ENCODE results near the gene KMT2C. TPM values are rescaled to one million over a fixed set of nuclear protein-coding genes. Genes with fewer than 3 reads are reported as not detected.

KMT2C gene
- total RNA-seq, 2 donors from 2014 or later = 78.8 to 88.9 TPM

DNA sequence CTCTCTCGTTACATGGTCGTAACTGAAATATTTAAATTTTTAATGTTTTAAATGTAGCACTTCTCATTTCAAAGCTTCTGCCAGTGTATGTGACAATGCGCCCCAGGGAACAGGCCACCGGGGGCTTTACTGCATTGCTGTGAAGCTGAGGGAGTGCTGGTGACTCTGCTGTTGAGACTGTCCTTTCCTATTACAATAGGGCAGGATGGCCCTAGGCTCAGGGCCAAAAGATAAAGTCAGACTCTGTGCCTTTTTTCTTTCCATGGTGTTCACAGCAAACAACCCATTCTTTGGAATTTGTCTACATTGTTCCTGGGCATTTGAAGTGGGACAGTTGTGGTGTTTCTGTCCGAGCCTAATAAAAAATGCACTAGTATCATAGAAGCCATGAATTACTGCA is 303.0 kb downstream of the KMT2C start:
- intact Hi-C loops (cut with DNase I) = no loop called here
- no peak for DNase-seq (ENCODE audit: low spot score)

- intact Hi-C loops (cut with DNase I) = loop anchor here in 1 of 2 donors (2.0 kb wide), 1 partner anchor 39 kb away; no protein-coding TSS in a partner anchor
These were observed 303.8 kb downstream of the KMT2C start for GRCh38 chr7:152131981-152132494.

GRCh38 chr7:152130658-152131590 is 304.9 kb downstream of the KMT2C start:
- intact Hi-C loops (cut with DNase I) = loop anchor here in 1 of 2 donors (2.0 kb wide), 1 partner anchor 38 kb away; no protein-coding TSS in a partner anchor
- DNase-seq (ENCODE audit: low spot score) = no peak

More at GRCh38 chr7:152131981-152132494, 303.8 kb downstream of the KMT2C start:
- no peak for DNase-seq (ENCODE audit: low spot score)

DNA sequence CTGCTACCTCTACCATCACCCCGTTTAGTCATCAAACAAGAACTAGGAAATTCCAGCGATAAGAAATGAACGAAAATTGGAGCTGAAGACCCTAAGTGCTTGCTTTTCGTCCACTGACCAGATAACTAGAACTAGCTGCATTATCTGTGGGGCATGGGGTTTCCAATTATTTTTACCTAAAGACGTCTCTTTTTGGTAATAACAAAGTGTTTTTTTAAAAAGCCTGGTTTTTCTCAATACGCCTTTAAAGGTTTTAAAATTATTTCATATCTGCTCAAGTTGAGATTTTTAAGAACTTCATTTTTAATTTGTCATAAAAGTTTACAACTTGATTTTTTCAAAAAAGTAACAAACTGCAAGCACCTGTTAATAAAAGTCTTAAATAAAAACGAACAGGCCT is 306.1 kb downstream of the KMT2C start:
- intact Hi-C loops (cut with DNase I) = loop anchor here in 1 of 2 donors (2.0 kb wide), 1 partner anchor 37 kb away; no protein-coding TSS in a partner anchor

DNA sequence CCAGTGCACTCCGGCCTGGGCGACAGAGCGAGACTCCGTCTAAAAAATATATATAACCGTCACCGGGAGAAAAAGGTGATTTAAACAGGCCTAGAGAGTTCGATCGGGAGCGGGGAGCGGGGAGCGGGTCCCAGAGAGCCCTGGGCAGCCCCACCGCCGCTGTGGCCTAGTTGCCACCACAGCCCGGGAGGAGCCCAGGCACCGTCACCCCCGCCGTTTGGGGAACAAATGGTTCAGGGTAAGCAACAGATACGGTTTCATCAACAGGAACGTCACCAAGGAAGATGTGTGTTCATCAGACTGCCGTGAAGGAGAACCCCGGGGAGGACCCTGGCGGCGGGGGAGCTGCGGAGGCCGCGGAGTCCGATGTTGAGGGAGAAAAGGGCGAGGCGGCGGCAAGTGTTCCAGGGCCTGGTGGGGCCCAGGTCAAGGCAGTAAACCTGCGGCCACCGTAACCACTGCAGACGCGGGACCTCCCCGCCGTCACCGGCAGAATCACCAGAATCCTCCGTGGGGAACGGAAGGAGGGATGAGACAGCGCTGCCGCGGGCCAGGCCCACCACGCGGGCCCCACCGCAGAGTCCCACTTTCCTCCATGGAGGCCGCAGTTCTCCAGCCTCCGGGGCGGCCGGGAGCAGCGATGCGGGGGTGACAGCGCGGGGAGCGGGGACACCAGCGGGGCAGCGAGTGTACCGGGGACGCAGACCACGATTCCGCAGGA is 306.9 kb downstream of the KMT2C start:
- intact Hi-C loops (cut with DNase I) = no loop called here
- DNase-seq (ENCODE audit: low spot score) = no peak

More for the DNA sequence above, 306.1 kb downstream of the KMT2C start:
- no peak for DNase-seq (ENCODE audit: low spot score)

- no peak for DNase-seq (ENCODE audit: low spot score)
- intact Hi-C loops (cut with DNase I) = no loop called here
These were observed 307.6 kb downstream of the KMT2C start for GRCh38 chr7:152128252-152128651.

- DNase-seq (ENCODE audit: low spot score) = no peak
- intact Hi-C loops (cut with DNase I) = no loop called here
These were observed 308.6 kb downstream of the KMT2C start for GRCh38 chr7:152127229-152127628.

DNA sequence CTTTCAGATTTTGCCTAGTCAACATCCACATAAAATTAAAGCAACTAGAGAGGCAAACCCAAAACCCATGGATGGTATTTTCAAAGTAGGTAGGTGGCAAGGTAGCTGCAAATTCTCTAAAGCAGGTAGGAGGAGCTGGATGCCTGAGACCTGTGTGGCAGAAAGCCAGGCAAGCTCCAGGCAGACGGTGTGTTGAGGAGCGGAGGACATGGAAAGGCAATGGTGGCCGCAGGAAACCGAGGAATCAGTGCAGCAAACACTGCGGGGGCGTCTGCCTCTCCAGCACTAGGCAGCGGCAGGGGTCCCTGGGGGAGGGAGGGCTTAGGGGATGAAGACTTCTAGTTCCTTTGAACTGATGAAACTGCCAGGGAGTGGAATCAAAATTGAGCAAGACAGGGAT is 309.1 kb downstream of the KMT2C start:
- intact Hi-C loops (cut with DNase I) = no loop called here
- no peak for DNase-seq (ENCODE audit: low spot score)

DNA sequence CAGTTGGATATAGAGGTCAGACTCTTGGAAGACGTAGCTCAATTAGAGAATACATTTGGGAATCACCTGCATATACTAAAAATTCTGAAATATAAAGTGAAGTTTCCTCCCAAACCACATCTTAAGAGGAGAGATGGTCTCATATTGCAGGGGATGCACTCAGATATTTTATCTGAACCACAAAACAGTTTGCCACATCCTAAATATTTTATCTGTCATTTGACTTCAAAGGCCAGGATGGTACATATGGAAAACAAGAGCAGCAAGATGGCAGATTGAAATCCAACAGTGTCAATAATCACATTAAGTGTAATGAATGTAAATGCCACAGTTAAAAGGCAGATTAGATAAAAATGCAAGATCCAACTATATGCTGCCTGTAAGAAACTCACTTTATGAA is 313.3 kb downstream of the KMT2C start:
- intact Hi-C loops (cut with DNase I) = no loop called here
- DNase-seq (ENCODE audit: low spot score) = no peak

- no peak for DNase-seq (ENCODE audit: low spot score)
- intact Hi-C loops (cut with DNase I) = no loop called here
These were observed 314.4 kb downstream of the KMT2C start for GRCh38 chr7:152121432-152121831.

DNA sequence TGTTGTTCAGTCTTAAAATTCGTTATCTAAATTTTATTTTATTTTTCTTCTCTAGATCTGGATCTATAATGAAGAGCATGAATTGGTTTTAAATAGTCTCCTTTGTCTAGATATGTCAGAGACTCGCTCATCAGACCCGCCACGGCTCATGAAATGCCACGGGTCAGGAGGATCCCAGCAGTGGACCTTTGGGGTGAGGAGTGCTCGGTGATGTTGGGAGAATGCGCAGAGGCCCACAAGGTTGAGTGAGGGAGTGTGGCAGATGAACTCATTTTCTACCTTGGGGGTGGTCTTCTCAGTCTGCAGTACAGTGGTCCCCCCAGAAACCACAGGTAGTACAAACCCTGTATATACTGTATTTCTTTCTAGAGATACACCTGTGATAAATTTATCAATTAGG is 315.0 kb downstream of the KMT2C start:
- intact Hi-C loops (cut with DNase I) = no loop called here
- no peak for DNase-seq (ENCODE audit: low spot score)

DNA sequence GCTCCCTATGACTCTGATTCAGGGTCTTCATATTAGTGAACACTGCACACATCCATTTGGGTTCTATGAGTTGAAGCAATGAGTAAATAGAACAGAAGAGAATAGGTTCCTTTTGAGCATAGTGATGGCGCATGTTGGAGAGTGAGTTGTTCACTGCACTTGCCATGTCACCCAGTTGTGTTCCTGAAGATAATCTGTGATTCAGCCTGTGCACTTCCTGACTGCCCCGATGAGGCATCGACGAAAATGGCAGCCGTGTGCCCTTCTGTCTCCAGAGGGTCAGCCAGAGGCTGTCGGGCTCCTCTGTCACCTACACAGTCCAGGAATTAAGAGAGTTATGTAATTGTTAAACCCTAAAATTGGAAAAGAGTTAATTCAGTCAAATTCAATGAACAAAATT is 315.6 kb downstream of the KMT2C start:
- no peak for DNase-seq (ENCODE audit: low spot score)
- intact Hi-C loops (cut with DNase I) = no loop called here

GRCh38 chr7:152117356-152117755 is 318.4 kb downstream of the KMT2C start:
- intact Hi-C loops (cut with DNase I) = no loop called here
- DNase-seq (ENCODE audit: low spot score) = no peak

DNA sequence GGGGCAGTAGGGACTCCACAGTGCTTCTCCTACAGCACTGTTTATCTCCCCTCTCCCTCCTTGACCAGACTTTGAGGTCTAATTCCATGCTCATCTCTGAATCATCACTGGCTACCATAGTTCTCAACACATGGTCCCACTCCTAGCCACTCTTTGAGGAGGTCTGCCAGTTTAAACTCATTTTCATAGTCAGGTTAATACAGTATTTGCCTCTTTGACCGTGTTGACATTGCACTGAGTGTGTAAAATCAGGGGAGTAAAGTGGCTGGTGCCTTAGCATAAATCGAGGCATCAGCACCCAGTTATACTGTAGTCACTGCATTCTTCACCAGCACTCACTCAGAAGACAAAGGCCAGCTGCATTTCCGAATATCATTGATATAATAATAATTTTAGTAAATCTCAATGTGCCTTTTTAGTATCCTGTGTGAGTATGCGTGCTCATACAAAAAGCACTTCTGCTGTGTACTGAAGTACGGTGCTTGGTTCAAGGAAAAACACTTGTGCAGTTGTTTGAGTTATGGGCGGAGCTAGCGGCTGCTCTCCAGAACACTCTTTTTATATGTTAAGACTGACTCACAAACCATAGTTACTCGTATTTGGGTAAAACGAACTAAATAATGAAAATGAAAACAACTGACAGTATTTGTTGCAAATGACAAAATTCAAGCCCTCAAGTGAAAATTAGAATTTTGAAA is 320.6 kb downstream of the KMT2C start:
- intact Hi-C loops (cut with DNase I) = no loop called here
- no peak for DNase-seq (ENCODE audit: low spot score)

DNA sequence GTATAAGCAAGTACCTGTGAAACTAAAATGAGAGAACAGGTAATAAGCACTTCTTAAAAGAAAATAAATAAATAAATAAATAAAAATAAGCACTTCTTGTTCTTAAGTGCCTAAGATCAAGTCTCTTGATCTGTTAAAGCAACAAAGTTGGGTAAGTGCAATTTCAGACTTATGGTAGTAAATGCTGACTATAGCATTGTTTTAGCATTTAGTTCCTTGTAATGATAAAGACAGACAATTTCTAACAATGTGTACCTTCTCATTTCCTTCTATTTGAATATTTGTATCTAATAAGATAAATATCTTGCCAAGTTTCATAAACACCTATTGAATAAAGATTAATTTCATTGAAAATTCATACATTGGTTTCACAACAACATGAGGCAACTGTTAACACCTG is 323.0 kb downstream of the KMT2C start:
- DNase-seq (ENCODE audit: low spot score) = no peak
- intact Hi-C loops (cut with DNase I) = no loop called here

GRCh38 chr7:152108359-152108758 is 327.4 kb downstream of the KMT2C start:
- no peak for DNase-seq (ENCODE audit: low spot score)
- intact Hi-C loops (cut with DNase I) = no loop called here

- DNase-seq (ENCODE audit: low spot score) = no peak
These were observed 327.9 kb downstream of the KMT2C start for GRCh38 chr7:152107945-152108344.

GRCh38 chr7:152106990-152107389 is 328.8 kb downstream of the KMT2C start:
- DNase-seq (ENCODE audit: low spot score) = no peak
- intact Hi-C loops (cut with DNase I) = no loop called here

More at GRCh38 chr7:152107945-152108344, 327.9 kb downstream of the KMT2C start:
- intact Hi-C loops (cut with DNase I) = no loop called here

DNA sequence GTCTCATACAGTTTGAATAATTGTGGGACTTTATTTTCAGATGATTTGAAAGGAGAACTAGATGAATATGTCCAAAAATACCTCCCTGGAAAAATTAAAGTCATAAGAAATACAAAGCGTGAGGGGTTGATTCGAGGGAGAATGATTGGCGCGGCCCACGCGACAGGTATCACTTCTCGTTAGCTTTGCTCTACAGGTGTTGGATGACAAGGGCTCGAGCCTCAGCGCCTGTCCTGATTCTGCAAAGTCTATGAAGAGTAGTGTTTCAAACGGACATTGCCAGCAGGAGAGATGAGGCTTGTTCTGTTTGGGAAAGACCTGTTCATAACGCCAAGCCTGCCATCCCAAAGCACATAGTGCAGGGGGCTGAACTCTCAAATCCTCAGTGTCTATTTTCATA is 330.6 kb downstream of the KMT2C start:
- no peak for DNase-seq (ENCODE audit: low spot score)
- intact Hi-C loops (cut with DNase I) = no loop called here

All from posterior vena cava (tissue), 2 donors.